Parathyroid adenoma (tissue), 2 donors: ENCODE results near the gene RABL3.
"Not testable (repeated sequence)": the region's sequence is repeated elsewhere in the genome, so short reads cannot be mapped to it uniquely, and the experiment has no call there.

ENCODE experiments used
- H2AFZ ChIP-seq: fragments of 300-600 bp; sonication (generic); one replicate; pipeline ENCODE4 v1.7.0; 2017; ENCODE audit warnings: antibody characterized with exemption, mild to moderate bottlenecking
- H3K27ac ChIP-seq: fragments of 300-600 bp; sonication (generic); one replicate; pipeline ENCODE4 v1.7.0; 2017
- H3K27me3 ChIP-seq: fragments of 300-600 bp; sonication (generic); one replicate; pipeline ENCODE4 v1.7.0; 2017; ENCODE audit warnings: low read length; ENCODE audit not compliant: control insufficient read depth, insufficient read depth
- H3K36me3 ChIP-seq: fragments of 300-600 bp; sonication (generic); one replicate; pipeline ENCODE4 v1.7.0; 2017; ENCODE audit warnings: low read length; ENCODE audit not compliant: control insufficient read depth, insufficient read depth
- H3K4me1 ChIP-seq: fragments of 300-600 bp; sonication (generic); one replicate; pipeline ENCODE4 v1.7.0; 2017; ENCODE audit warnings: control low read depth
- H3K4me2 ChIP-seq: fragments of 300-600 bp; sonication (generic); one replicate; pipeline ENCODE4 v1.7.0; 2017; ENCODE audit warnings: low read length
- H3K4me3 ChIP-seq: fragments of 300-600 bp; sonication (generic); one replicate; pipeline ENCODE4 v1.7.0; 2017; ENCODE audit warnings: low read depth, low read length
- H3K79me2 ChIP-seq: fragments of 300-600 bp; sonication (generic); one replicate; pipeline ENCODE4 v1.7.0; 2017; ENCODE audit warnings: control low read depth
- H3K9ac ChIP-seq: fragments of 300-600 bp; sonication (generic); one replicate; pipeline ENCODE4 v1.7.0; 2017; ENCODE audit warnings: mild to moderate bottlenecking
- H3K9me3 ChIP-seq: fragments of 300-600 bp; sonication (generic); one replicate; pipeline ENCODE4 v1.7.0; 2017; ENCODE audit warnings: low read length; ENCODE audit not compliant: control insufficient read depth
- CTCF ChIP-seq: fragments of 300-600 bp; sonication (generic); IDR thresholded peaks from one replicate; pipeline ENCODE4 v1.7.0; 2017; ENCODE audit warnings: antibody characterized with exemption, mild to moderate bottlenecking
- donor health status: primary hyperparathyroidism.

RABL3 gene

GRCh38 chr3:120726791-120727190, 15.5 kb downstream of the RABL3 start:
- H3K4me3 ChIP-seq, result no peak overlapping the region

GRCh38 chr3:120719167-120719834, 23.0 kb downstream of the RABL3 start:
- H3K27me3 ChIP-seq, H3K4me3 ChIP-seq, H3K79me2 ChIP-seq, H3K36me3 ChIP-seq, H3K27ac ChIP-seq, H3K4me2 ChIP-seq, H3K9me3 ChIP-seq, H3K4me1 ChIP-seq, H3K9ac ChIP-seq: not testable (repeated sequence)
- peak overlapping the region; percentile 61 for H2AFZ ChIP-seq

More at GRCh38 chr3:120726791-120727190, 15.5 kb downstream of the RABL3 start:
- Histone ChIP-seq H3K4me2 (no peak overlapping the region), H3K9me3 (no peaks in the 10 kb centered on the region), H3K27ac (no peak overlapping the region), H3K4me1 (no peaks in the 10 kb centered on the region), H3K36me3 (no peaks in the 10 kb centered on the region), H3K9ac (no peak overlapping the region), H2AFZ (no peak overlapping the region), H3K27me3 (no peaks in the 10 kb centered on the region), H3K79me2 (peaks cover 2% of the 10 kb centered on the region)
- TF ChIP-seq CTCF, result no peak

- TF ChIP-seq CTCF, result no peak
- H3K4me2 ChIP-seq, result no peak overlapping the region
- H3K27me3 ChIP-seq, result no peaks in the 10 kb centered on the region
- no peak overlapping the region for H3K4me3 ChIP-seq
- no peak overlapping the region for H3K27ac ChIP-seq
- H2AFZ ChIP-seq, result no peak overlapping the region
- no peaks in the 10 kb centered on the region for H3K36me3 ChIP-seq
- no peak overlapping the region for H3K9ac ChIP-seq
- no peaks in the 10 kb centered on the region for H3K79me2 ChIP-seq
- H3K4me1 ChIP-seq, result no peaks in the 10 kb centered on the region
- no peaks in the 10 kb centered on the region for H3K9me3 ChIP-seq
These were observed 29.1 kb downstream of the RABL3 start for GRCh38 chr3:120713262-120713661.

- Histone ChIP-seq H3K79me2 (no peaks in the 10 kb centered on the region), H3K27me3 (no peaks in the 10 kb centered on the region), H3K4me3 (no peak overlapping the region), H3K4me1 (no peaks in the 10 kb centered on the region), H3K4me2 (no peak overlapping the region), H3K27ac (no peak overlapping the region), H2AFZ (no peak overlapping the region), H3K36me3 (no peaks in the 10 kb centered on the region), H3K9me3 (no peaks in the 10 kb centered on the region), H3K9ac (no peak overlapping the region)
- no peak for TF ChIP-seq CTCF
These were observed 31.9 kb downstream of the RABL3 start for GRCh38 chr3:120710369-120710768.

GRCh38 chr3:120708408-120708807, 33.9 kb downstream of the RABL3 start:
- H3K4me1 ChIP-seq, result no peaks in the 10 kb centered on the region
- H3K4me2 ChIP-seq, result no peak overlapping the region
- no peak overlapping the region for H3K4me3 ChIP-seq
- H3K79me2 ChIP-seq, result no peaks in the 10 kb centered on the region
- no peak overlapping the region for H3K9ac ChIP-seq
- TF ChIP-seq CTCF, result no peak
- no peaks in the 10 kb centered on the region for H3K27me3 ChIP-seq
- no peak overlapping the region for H2AFZ ChIP-seq
- no peaks in the 10 kb centered on the region for H3K36me3 ChIP-seq
- H3K27ac ChIP-seq, result no peak overlapping the region
- no peaks in the 10 kb centered on the region for H3K9me3 ChIP-seq
